CD4-positive, alpha-beta T cell (primary cell): Measurements from ENCODE around the gene KDM4D. TPM values are rescaled to one million over a fixed set of nuclear protein-coding genes. Genes with fewer than 3 reads are reported as not detected.

ENCODE experiments used
- ATAC-seq: fragments of 200-7000 bp; cut with Tn5 transposase; one replicate; pipeline ENCODE4 v1.10.0; 2022; ENCODE audit warnings: mild to moderate bottlenecking; ENCODE audit not compliant: poor library complexity
- CTCF ChIA-PET: fragments of 350-600 bp; sonication (Branson Sonifier 250); formaldehyde crosslinking; loops from one replicate; lab custom pipeline; 2021; ENCODE audit warnings: antibody characterized with exemption, inconsistent platforms; lab: Charles Lee
- POLR2A ChIA-PET: fragments of 350-600 bp; sonication (Branson Sonifier 250); formaldehyde crosslinking; loops from one replicate; lab custom pipeline; 2021; ENCODE audit warnings: antibody characterized with exemption, inconsistent platforms; lab: Charles Lee
- DNase-seq, 14 experiments: peaks; one replicate each; pipeline ENCODE4 v3.0.0-alpha.2; 2013 to 2020; ENCODE audit warnings: mixed read lengths in 2 of 14
- H3K27ac ChIP-seq, 2 donors: one replicate each; pipeline versions ENCODE4 v1.5.1 to v1.7.0; 2013; ENCODE audit warnings: low read length in 2 of 2, low read depth in 1 of 2, mild to moderate bottlenecking in 1 of 2
- H3K27me3 ChIP-seq, 2 experiments: 1 replicate in 1 of 2; 2 replicates in 1 of 2; pipeline versions ENCODE4 v1.6.1 to v1.7.0; 2013; ENCODE audit warnings: low read length in 2 of 2, control low read depth in 1 of 2, mild to moderate bottlenecking in 1 of 2, moderate library complexity in 1 of 2; ENCODE audit not compliant: insufficient read depth in 2 of 2, control insufficient read depth in 1 of 2
- H3K36me3 ChIP-seq: one replicate; pipeline ENCODE4 v1.6.1; 2013; ENCODE audit warnings: low read length, control low read depth; ENCODE audit not compliant: insufficient read depth
- H3K4me1 ChIP-seq: one replicate; pipeline ENCODE4 v1.6.1; 2013; ENCODE audit warnings: low read length, control low read depth; ENCODE audit not compliant: insufficient read depth
- H3K4me3 ChIP-seq: one replicate; pipeline ENCODE4 v1.5.1; 2013; ENCODE audit warnings: mild to moderate bottlenecking, low read length, moderate library complexity
- H3K9me3 ChIP-seq, 2 experiments: 1 replicate in 1 of 2; 2 replicates in 1 of 2; pipeline versions ENCODE4 v1.6.1 to v1.7.0; 2013; ENCODE audit warnings: low read length in 2 of 2, mild to moderate bottlenecking in 2 of 2, control low read depth in 1 of 2, moderate library complexity in 1 of 2; ENCODE audit not compliant: control insufficient read depth in 1 of 2, insufficient read depth in 1 of 2
- H3K27ac Mint-ChIP-seq: one replicate; pipeline ENCODE4 v1.8.0; 2020; ENCODE audit warnings: mixed read lengths
- H3K27me3 Mint-ChIP-seq: one replicate; pipeline ENCODE4 v1.8.0; 2021; ENCODE audit warnings: mixed read lengths
- H3K36me3 Mint-ChIP-seq: one replicate; pipeline ENCODE4 v1.8.0; 2021; ENCODE audit warnings: low read depth, mixed read lengths
- H3K4me1 Mint-ChIP-seq: one replicate; pipeline ENCODE4 v1.8.0; 2021; ENCODE audit warnings: low read depth, mixed read lengths
- H3K4me3 Mint-ChIP-seq: one replicate; pipeline ENCODE4 v1.8.0; 2020; ENCODE audit warnings: mild to moderate bottlenecking, mixed read lengths
- H3K9me3 Mint-ChIP-seq: one replicate; pipeline ENCODE4 v1.8.0; 2020; ENCODE audit warnings: mixed read lengths
- intact Hi-C, 2 experiments: fragments of 100-400 bp; cut with DNase I in 1 of 2; cut with micrococcal nuclease in 1 of 2; formaldehyde crosslinking; loops; one replicate each; pipeline versions ENCODE4 v1.15.1 to v1.9.0; 2023 to 2025; cut with DNase I, micrococcal nuclease
- total RNA-seq, 174 experiments: library from RNA in 2 of 174; stranded (reverse) in 2 of 174; gene quantifications; one replicate each; pipeline ENCODE4 v1.2.3 and lab custom pipeline; 2021 to 2026
- TF ChIP-seq, protein P1 (sequence below): fragments of 200-600 bp; IDR thresholded peaks from one replicate; pipeline ENCODE4 v1.8.0; 2022; ENCODE audit warnings: antibody characterized with exemption, mild to moderate bottlenecking

The KDM4D gene
- total RNA-seq, 2 experiments from 2014 or later, result 0.16 to 0.22 TPM

DNA sequence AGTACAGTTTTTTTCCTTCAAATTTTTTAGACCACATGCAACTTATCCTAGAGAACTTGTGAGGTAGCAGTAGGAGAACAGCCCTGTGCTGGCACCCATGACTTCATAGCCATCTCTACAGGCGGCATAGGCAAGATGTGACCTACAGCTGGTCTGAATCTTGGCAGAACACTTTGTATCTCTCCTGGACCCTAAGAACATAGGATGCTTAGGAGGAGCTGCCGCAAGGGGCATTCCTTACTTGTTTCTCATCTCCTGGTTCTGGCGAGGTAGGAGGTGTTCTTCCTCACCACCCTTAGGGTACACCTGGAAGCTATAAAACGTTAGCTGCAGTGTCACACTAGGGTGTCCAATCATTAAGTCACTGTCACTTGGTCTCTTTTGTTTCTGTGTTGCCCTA is 16.5 kb upstream of the KDM4D start:
- POLR2A ChIA-PET, result no interaction called here
- no peaks in the 10 kb centered on the region for H3K9me3 Mint-ChIP-seq

DNA sequence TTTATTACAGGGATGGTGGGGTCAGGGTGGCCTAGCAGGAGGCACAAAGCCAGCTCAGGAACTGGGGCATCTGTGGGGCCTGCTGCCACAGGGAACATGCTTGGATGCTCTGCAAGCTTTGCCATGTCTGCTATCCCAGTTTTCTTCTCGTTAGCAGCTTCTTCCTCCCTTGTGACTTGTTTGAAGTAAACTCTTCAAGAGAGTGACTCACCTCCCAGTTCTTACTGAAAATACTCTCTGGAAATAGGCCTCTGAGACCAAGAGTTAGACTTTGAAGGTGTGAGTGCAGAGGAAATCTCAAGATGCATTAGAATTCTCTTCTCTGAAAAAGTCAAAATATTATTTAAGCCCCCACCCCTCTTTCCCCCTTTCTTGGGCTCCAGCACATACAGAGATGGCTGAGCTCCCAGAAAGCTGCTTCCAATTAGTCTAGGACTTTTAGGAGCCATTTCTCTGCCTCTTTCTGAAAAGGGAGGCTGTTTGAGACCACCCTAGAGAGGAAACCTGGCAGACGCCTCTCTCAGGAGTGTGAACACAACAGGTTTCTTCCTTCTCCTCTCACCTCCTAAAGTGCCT is 15.3 kb upstream of the KDM4D start:
- H3K36me3 ChIP-seq, result peaks cover 32% of the 10 kb centered on the region
- Mint-ChIP-seq H3K27me3 (no peaks in the 10 kb centered on the region), H3K4me1 (peaks cover 9% of the 10 kb centered on the region), H3K36me3 (peaks cover 40% of the 10 kb centered on the region), H3K27ac (no peak overlapping the region), H3K4me3 (no peak overlapping the region), H3K9me3 (no peaks in the 10 kb centered on the region)
- H3K27ac ChIP-seq, result no peak overlapping the region
- no peaks in the 10 kb centered on the region for H3K4me1 ChIP-seq
- ChIA-PET POLR2A (no interaction called here), CTCF (no interaction called here)
- intact Hi-C loops, result no loop called here
- DNase-seq (no peak), ATAC-seq (no peak)
- H3K27me3 ChIP-seq, result no peaks in the 10 kb centered on the region
- no peak overlapping the region for H3K4me3 ChIP-seq
- H3K9me3 ChIP-seq, result no peaks in the 10 kb centered on the region
- TF ChIP-seq, protein P1, sequence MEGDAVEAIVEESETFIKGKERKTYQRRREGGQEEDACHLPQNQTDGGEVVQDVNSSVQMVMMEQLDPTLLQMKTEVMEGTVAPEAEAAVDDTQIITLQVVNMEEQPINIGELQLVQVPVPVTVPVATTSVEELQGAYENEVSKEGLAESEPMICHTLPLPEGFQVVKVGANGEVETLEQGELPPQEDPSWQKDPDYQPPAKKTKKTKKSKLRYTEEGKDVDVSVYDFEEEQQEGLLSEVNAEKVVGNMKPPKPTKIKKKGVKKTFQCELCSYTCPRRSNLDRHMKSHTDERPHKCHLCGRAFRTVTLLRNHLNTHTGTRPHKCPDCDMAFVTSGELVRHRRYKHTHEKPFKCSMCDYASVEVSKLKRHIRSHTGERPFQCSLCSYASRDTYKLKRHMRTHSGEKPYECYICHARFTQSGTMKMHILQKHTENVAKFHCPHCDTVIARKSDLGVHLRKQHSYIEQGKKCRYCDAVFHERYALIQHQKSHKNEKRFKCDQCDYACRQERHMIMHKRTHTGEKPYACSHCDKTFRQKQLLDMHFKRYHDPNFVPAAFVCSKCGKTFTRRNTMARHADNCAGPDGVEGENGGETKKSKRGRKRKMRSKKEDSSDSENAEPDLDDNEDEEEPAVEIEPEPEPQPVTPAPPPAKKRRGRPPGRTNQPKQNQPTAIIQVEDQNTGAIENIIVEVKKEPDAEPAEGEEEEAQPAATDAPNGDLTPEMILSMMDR, result no peak

More for the DNA sequence above, 16.5 kb upstream of the KDM4D start:
- Mint-ChIP-seq H3K27ac (no peak overlapping the region), H3K4me3 (no peak overlapping the region), H3K36me3 (peaks cover 29% of the 10 kb centered on the region), H3K27me3 (no peaks in the 10 kb centered on the region), H3K4me1 (peaks cover 9% of the 10 kb centered on the region)
- ATAC-seq (no peak), DNase-seq (no peak)
- TF ChIP-seq, protein P1, result no peak
- Histone ChIP-seq H3K9me3 (no peaks in the 10 kb centered on the region), H3K4me3 (no peak overlapping the region), H3K27me3 (no peaks in the 10 kb centered on the region), H3K27ac (no peak overlapping the region), H3K4me1 (no peaks in the 10 kb centered on the region), H3K36me3 (peaks cover 20% of the 10 kb centered on the region)
- intact Hi-C loops, result no loop called here
- CTCF ChIA-PET, result no interaction called here

DNA sequence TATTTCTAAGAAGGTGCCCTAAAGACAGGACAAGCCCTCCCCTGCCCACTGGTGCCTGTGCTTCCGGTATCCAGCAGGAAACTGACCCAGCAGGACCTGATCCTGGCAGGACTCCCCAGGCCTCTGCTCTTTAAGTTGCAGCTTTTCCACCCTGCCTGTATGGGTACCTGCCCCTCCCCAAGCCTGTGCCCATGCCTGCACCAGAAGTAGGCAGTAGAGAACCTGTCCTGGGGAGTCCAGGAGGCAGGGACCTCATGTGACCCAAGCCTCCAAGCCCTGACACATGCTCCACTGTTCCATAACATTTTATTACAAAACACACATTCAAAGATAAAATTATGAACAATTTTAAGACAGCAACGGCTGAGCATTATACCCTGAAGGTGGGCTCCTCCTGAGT is 14.3 kb upstream of the KDM4D start:
- H3K36me3 Mint-ChIP-seq, result peaks cover 50% of the 10 kb centered on the region
- no peak overlapping the region for H3K27ac Mint-ChIP-seq
- peaks cover 9% of the 10 kb centered on the region for H3K4me1 Mint-ChIP-seq
- H3K4me1 ChIP-seq, result no peaks in the 10 kb centered on the region
- H3K9me3 Mint-ChIP-seq, result no peaks in the 10 kb centered on the region
- H3K9me3 ChIP-seq, result no peaks in the 10 kb centered on the region
- CTCF ChIA-PET, result no interaction called here
- ATAC-seq (no peak), DNase-seq (no peak)
- H3K4me3 ChIP-seq, result no peak overlapping the region
- no peaks in the 10 kb centered on the region for H3K27me3 Mint-ChIP-seq
- POLR2A ChIA-PET, result interaction anchor here (1.0 kb wide), 1 partner anchor 22 kb away, joined by 3 read pairs; no protein-coding TSS in a partner anchor
- H3K27me3 ChIP-seq, result no peaks in the 10 kb centered on the region
- H3K4me3 Mint-ChIP-seq, result no peak overlapping the region
- TF ChIP-seq, protein P1, result no peak
- H3K36me3 ChIP-seq, result peaks cover 41% of the 10 kb centered on the region
- no peak overlapping the region for H3K27ac ChIP-seq
- intact Hi-C loops, result no loop called here
